LNCAP (cell line): ENCODE measurements around the gene ATG2A.

Experiments used
- TF ChIP-seq, protein P1 (sequence below): fragments of 450-650 bp; IDR thresholded peaks from 2 replicates; pipeline ENCODE4 v1.5.1; 2017; ENCODE audit warnings: mild to moderate bottlenecking

Gene ATG2A

DNA sequence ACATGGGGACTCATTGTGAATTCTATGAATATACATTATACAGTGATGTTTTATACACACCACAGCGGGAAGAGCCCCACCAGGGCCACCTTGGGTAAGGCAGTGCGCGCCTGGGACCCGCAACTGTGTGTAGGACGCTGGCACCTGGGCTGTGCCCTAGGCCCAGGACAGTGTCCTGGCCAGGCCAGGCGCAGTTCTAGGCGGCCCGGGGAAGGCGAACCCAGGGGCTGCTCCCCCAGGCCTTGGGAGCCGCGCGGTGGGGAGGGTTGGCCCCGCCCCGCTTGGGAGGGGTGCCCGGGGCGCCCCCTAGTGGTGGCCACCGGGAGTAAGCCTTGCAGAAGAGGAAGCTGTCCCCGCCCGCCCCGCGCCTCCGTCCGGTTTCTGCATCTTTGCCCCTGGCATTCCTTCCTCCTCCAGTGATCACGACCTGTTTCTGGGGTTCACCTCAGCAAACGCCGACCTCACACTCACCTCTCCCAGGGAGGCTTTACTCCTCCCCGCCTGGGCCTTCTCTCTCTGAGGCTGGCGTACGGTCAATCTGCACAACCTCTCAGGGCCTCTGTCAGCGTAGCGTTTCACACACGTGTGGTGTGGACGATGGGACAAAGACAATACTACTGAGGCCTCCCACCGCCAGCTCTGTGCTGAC lies 29.1 kb downstream of the ATG2A start:
- TF ChIP-seq, protein P1, sequence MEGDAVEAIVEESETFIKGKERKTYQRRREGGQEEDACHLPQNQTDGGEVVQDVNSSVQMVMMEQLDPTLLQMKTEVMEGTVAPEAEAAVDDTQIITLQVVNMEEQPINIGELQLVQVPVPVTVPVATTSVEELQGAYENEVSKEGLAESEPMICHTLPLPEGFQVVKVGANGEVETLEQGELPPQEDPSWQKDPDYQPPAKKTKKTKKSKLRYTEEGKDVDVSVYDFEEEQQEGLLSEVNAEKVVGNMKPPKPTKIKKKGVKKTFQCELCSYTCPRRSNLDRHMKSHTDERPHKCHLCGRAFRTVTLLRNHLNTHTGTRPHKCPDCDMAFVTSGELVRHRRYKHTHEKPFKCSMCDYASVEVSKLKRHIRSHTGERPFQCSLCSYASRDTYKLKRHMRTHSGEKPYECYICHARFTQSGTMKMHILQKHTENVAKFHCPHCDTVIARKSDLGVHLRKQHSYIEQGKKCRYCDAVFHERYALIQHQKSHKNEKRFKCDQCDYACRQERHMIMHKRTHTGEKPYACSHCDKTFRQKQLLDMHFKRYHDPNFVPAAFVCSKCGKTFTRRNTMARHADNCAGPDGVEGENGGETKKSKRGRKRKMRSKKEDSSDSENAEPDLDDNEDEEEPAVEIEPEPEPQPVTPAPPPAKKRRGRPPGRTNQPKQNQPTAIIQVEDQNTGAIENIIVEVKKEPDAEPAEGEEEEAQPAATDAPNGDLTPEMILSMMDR, result peak; percentile 97

GRCh38 chr11:64887234-64887756 lies 29.7 kb downstream of the ATG2A start:
- TF ChIP-seq, protein P1, result no peak

DNA sequence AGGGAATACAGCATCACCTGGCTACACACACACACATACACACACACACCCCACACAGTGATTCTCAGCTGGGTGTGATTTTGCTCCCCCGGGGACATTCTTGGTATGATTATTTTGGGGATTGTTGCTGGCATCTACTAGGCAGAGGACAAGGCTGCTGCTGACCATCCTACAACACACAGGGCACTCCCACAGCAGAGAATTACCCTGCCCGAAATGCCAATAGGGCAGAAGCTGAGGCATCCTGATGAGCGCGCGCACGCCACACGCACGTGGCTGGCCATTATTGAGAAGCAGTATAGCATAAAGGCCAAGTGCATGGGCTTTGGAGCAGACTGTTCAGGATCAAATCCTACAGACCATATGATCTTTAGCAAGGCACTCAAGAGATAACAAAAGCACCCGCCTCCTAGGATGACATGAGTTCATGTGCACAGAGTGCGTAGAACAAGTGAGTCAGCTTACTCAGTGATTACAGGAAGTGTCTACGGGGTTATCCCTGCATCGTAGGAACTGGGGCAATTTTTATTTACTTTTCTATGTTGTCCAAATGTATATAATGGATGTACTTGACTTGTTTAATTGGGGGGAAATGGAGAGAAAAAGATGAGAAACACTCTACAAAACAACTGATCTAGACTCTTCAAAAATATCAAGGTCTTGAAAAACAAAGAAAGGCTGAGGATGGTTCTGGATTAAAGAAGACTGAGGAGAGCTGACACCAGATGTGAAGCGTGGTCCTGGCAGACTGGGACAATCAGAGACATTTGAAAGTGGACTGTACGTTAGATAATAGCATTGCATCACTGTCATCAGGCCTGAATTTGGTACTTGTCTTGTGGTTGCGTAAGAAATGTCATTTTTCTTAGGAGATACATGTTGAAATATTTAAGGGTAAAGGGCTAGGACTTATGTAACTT lies 31.4 kb downstream of the ATG2A start:
- TF ChIP-seq, protein P1, result no peak

- TF ChIP-seq, protein P1, result no peak
Measured at GRCh38 chr11:64884019-64884418, 33.0 kb downstream of the ATG2A start.

GRCh38 chr11:64883575-64883974 lies 33.4 kb downstream of the ATG2A start:
- TF ChIP-seq, protein P1, result no peak

DNA sequence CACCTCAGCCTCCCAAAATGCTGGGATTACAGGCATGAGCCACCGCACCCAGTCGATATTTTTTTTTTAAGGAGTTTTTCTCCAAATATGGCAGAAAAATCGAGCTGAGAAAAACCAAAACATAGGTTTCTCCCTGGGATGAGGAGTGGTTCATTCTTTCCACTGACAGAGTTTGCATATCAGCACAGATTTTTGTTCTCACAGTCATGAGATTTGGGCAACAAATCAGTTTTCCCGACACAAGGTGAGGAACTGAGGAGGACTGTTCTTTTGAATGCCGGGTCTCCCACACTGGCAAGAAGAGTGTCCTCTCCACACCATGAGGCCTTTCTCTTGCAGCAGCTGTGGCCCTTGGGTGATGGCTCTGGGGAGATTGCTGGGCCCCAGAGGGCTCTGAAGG lies 34.8 kb downstream of the ATG2A start:
- TF ChIP-seq, protein P1, result no peak

- TF ChIP-seq, protein P1, result no peak
Measured at GRCh38 chr11:64881476-64881875, 35.5 kb downstream of the ATG2A start.
